HEK293T (cell line): ENCODE results near the gene TTC38.

Experiments used
- ARNT ChIP-seq: fragments of 450-650 bp; IDR thresholded peaks from 2 replicates; pipeline ENCODE4 v1.6.1; 2017; ENCODE audit warnings: mild to moderate bottlenecking
- BHLHE40 ChIP-seq: fragments of 450-650 bp; IDR thresholded peaks from 2 replicates; pipeline ENCODE4 v1.6.1; 2016; ENCODE audit warnings: mild to moderate bottlenecking, moderate library complexity, borderline replicate concordance
- ELF4 ChIP-seq: fragments of 450-650 bp; IDR thresholded peaks from 2 replicates; pipeline ENCODE4 v1.6.1; 2017; ENCODE audit warnings: antibody characterized with exemption
- FOXA1 ChIP-seq: fragments of 450-650 bp; IDR thresholded peaks from 2 replicates; pipeline ENCODE4 v1.6.1; 2016; ENCODE audit warnings: mild to moderate bottlenecking
- FOXK2 ChIP-seq: fragments of 450-650 bp; IDR thresholded peaks from 2 replicates; pipeline ENCODE4 v1.6.1; 2016; ENCODE audit warnings: mild to moderate bottlenecking
- FOXM1 ChIP-seq: fragments of 450-650 bp; IDR thresholded peaks from 2 replicates; pipeline ENCODE4 v1.6.1; 2017; ENCODE audit warnings: mild to moderate bottlenecking, borderline replicate concordance
- HDGF ChIP-seq: fragments of 450-650 bp; IDR thresholded peaks from 2 replicates; pipeline ENCODE4 v1.6.1; 2017; ENCODE audit warnings: antibody characterized with exemption, borderline replicate concordance
- L3MBTL2 ChIP-seq: fragments of 450-650 bp; conservative IDR thresholded peaks from 2 replicates; pipeline ENCODE4 v1.6.1; 2016; ENCODE audit warnings: mild to moderate bottlenecking
- LEF1 ChIP-seq: fragments of 450-650 bp; IDR thresholded peaks from 2 replicates; pipeline ENCODE4 v1.6.1; 2017; ENCODE audit warnings: mild to moderate bottlenecking, borderline replicate concordance
- TARDBP ChIP-seq: fragments of 450-650 bp; IDR thresholded peaks from 2 replicates; pipeline ENCODE4 v1.6.1; 2016

GRCh38 chr22:46295277-46295971 is 27.6 kb downstream of the TTC38 start:
- TF ChIP-seq FOXM1 (no peak), ARNT (no peak), ELF4 (no peak), HDGF (no peak), BHLHE40 (no peak), LEF1 (no peak), FOXK2 (no peak), FOXA1 (no peak), TARDBP (no peak), L3MBTL2 (no peak)
